ENCODE results near the gene DBF4. TPM values are rescaled to one million over a fixed set of nuclear protein-coding genes. Genes with fewer than 3 reads are reported as not detected.
"Not testable (repeated sequence)": the region's sequence is repeated elsewhere in the genome, so short reads cannot be mapped to it uniquely, and the experiment has no call there.

Gene DBF4
- polyA plus RNA-seq, 1 of the 3 experiments (the other 2 are of a cell fraction) = 7.6 TPM

DNA sequence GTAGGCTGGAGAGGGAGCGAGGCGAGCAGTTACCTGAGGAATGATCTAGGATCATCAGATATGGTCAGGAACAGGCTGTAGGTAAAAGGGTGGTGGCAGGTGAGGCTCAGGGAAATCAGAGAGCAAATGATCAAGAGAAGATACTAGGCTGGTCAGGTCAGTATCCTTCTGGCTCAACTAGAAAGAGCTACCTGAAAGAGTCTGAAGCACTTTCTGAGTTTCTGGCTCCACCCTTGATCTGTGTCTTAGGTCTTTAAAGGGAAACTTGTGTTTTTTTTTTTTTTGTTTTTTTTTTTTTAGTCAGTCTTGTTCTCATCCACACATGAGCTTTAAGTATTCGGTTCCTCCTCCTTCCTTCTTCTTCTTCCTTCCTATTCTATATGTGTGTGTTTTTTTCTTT lies 68.3 kb downstream of the DBF4 start:
- no peaks in the 10 kb centered on the region for H3K9me3 ChIP-seq
- H3K9ac ChIP-seq = no peak overlapping the region
- POLR2A ChIA-PET = interaction anchor here (1.0 kb wide), 1 partner anchor 10 kb away, joined by 3 read pairs; the partner anchor contains the start of gene ADAM22
- H3K4me2 ChIP-seq = no peak overlapping the region
- no peaks in the 10 kb centered on the region for H3F3A ChIP-seq (replicated peaks; ENCODE audit: insufficient read depth)
- H4K20me1 ChIP-seq (ENCODE audit: insufficient read depth) = no peaks in the 10 kb centered on the region
- CTCF ChIA-PET = interaction anchor here (0.6 to 1.6 kb wide), 4 partner anchors 10 to 171 kb away, joined by 3 to 5 read pairs (median 4); no protein-coding TSS in a partner anchor
- H3K27me3 ChIP-seq (ENCODE audit: insufficient read depth) = no peaks in the 10 kb centered on the region
- TF ChIP-seq, protein P1, sequence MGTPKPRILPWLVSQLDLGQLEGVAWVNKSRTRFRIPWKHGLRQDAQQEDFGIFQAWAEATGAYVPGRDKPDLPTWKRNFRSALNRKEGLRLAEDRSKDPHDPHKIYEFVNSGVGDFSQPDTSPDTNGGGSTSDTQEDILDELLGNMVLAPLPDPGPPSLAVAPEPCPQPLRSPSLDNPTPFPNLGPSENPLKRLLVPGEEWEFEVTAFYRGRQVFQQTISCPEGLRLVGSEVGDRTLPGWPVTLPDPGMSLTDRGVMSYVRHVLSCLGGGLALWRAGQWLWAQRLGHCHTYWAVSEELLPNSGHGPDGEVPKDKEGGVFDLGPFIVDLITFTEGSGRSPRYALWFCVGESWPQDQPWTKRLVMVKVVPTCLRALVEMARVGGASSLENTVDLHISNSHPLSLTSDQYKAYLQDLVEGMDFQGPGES (IDR thresholded peaks at IDR 0.05; ENCODE audit: low read depth, low read length) = no peak
- TF ChIP-seq GATA2 (CRISPR knock-in tag; IDR thresholded peaks at IDR 0.05) (no peak), TCF12 (IDR thresholded peaks at IDR 0.05) (no peak), NRF1 (IDR thresholded peaks at IDR 0.05; ENCODE audit: low read depth, low read length) (no peak), FOSL2 (IDR thresholded peaks at IDR 0.05; ENCODE audit: borderline replicate concordance, low read depth) (no peak)
- H3K27ac ChIP-seq (ENCODE audit: low read depth in 2 of 2, low read length in 1 of 2) = no peak overlapping the region
- peaks cover 0 to 3% of the 10 kb centered on the region in 2 experiments for H3K36me3 ChIP-seq (replicated peaks in 1 of 2; ENCODE audit: control insufficient read depth in 1 of 2, insufficient read depth in 2 of 2, low read length in 1 of 2)
- no peak overlapping the region for H2AFZ ChIP-seq (ENCODE audit: low read depth)
- 79% methylated on average over 3 of the region's 3 CpGs for WGBS (ENCODE audit: low lambda C conversion rate)
- H3K79me2 ChIP-seq (ENCODE audit: insufficient read depth) = no peaks in the 10 kb centered on the region
- no peak for DNase-seq
- H3K4me1 ChIP-seq (ENCODE audit: control insufficient read depth in 1 of 2, insufficient read depth in 2 of 2, low read depth in 1 of 2, low read length in 1 of 2) = no peaks in the 10 kb centered on the region; a peak in 2 of 4 replicates
- H3K4me3 ChIP-seq (ENCODE audit: low read depth in 2 of 2, low read length in 1 of 2) = no peak overlapping the region
- H3K9me2 ChIP-seq = no peaks in the 10 kb centered on the region

DNA sequence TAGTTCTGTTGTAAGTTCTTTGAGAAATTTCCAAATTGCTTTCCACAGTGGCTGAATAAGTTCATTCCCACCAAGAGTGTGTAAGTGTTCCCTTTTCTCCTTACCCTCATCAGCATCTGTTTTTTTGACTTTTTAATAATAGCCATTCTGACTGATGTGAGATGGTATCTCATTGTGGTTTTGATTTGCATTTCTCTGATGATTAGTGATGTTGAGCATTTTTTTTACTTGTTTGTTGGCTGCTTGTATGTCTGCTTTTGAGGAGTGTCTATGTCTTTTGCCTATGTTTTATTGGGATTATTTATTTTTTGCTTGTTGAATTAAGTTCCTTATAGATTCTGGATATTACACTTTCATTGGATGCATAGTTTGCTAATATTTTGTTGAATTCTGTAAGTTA lies 69.6 kb downstream of the DBF4 start:
- POLR2A ChIA-PET = not testable (repeated sequence)
- CTCF ChIA-PET = interaction anchor here (1.1 kb wide), 1 partner anchor 12 kb away, joined by 3 read pairs; the partner anchor contains the start of gene ADAM22

DNA sequence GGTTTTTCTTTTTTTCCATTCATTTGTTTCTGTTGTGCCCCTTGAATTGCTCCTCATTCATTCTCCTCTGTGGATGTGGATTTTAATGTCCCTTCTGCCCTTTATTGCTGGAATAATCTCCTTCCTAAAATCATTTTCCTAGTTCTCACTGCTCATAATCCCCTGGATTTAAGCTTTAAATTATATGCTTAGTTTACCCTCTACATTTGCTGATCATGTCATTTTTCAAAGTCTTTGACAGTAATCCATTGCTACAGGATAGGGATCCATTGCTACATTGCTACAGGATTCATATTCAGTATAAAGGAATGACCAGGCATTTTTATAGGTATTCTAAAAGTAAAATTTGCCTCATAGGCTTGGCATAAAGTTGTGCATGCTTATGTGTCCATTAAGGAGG lies 72.1 kb downstream of the DBF4 start:
- no peaks in the 10 kb centered on the region for H3K36me3 ChIP-seq (replicated peaks in 1 of 2; ENCODE audit: control insufficient read depth in 1 of 2, insufficient read depth in 2 of 2, low read length in 1 of 2)
- H3K79me2 ChIP-seq (ENCODE audit: insufficient read depth) = no peaks in the 10 kb centered on the region
- no peak overlapping the region for H3K9ac ChIP-seq
- H3K27me3 ChIP-seq (ENCODE audit: insufficient read depth) = no peaks in the 10 kb centered on the region
- H3K27ac ChIP-seq (ENCODE audit: low read depth in 2 of 2, low read length in 1 of 2) = no peak overlapping the region; a peak in 1 of 4 replicates
- DNase-seq = no peak
- H3K9me3 ChIP-seq = no peaks in the 10 kb centered on the region
- POLR2A ChIA-PET = no interaction called here
- CTCF ChIA-PET = interaction anchor here (1.5 kb wide), 1 partner anchor 17 kb away, joined by 3 read pairs; no protein-coding TSS in a partner anchor
- no peaks in the 10 kb centered on the region for H4K20me1 ChIP-seq (ENCODE audit: insufficient read depth)
- H3K4me3 ChIP-seq (ENCODE audit: low read depth in 2 of 2, low read length in 1 of 2) = no peak overlapping the region
- no peaks in the 10 kb centered on the region for H3K9me2 ChIP-seq
- H3K4me1 ChIP-seq (ENCODE audit: control insufficient read depth in 1 of 2, insufficient read depth in 2 of 2, low read depth in 1 of 2, low read length in 1 of 2) = no peaks in the 10 kb centered on the region; a peak in 2 of 4 replicates
- no peaks in the 10 kb centered on the region for H3F3A ChIP-seq (replicated peaks; ENCODE audit: insufficient read depth)
- no peak overlapping the region for H3K4me2 ChIP-seq
- no peak overlapping the region for H2AFZ ChIP-seq (ENCODE audit: low read depth)
- TF ChIP-seq, protein P2, sequence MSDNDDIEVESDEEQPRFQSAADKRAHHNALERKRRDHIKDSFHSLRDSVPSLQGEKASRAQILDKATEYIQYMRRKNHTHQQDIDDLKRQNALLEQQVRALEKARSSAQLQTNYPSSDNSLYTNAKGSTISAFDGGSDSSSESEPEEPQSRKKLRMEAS (IDR thresholded peaks at IDR 0.05; ENCODE audit: low read depth) = no peak
- TF ChIP-seq GABPA (IDR thresholded peaks at IDR 0.05; ENCODE audit: low read depth) = no peak
- TF ChIP-seq, protein P3, sequence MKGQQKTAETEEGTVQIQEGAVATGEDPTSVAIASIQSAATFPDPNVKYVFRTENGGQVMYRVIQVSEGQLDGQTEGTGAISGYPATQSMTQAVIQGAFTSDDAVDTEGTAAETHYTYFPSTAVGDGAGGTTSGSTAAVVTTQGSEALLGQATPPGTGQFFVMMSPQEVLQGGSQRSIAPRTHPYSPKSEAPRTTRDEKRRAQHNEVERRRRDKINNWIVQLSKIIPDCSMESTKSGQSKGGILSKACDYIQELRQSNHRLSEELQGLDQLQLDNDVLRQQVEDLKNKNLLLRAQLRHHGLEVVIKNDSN (IDR thresholded peaks at IDR 0.05; ENCODE audit: borderline replicate concordance, low read depth) = no peak
- TF ChIP-seq FOXJ3 (CRISPR knock-in tag; IDR thresholded peaks at IDR 0.05) = no peak
- TF ChIP-seq POLR2AphosphoS5 (IDR thresholded peaks at IDR 0.05; ENCODE audit: low read depth, low read length) = no peak
- TF ChIP-seq FOXM1 (IDR thresholded peaks at IDR 0.05; ENCODE audit: low read depth) = no peak
- TF ChIP-seq MXI1 (IDR thresholded peaks at IDR 0.05; ENCODE audit: low read depth, low read length) = no peak
- TF ChIP-seq NFIC (IDR thresholded peaks at IDR 0.05; ENCODE audit: borderline replicate concordance) = no peak
- TF ChIP-seq, protein P4, sequence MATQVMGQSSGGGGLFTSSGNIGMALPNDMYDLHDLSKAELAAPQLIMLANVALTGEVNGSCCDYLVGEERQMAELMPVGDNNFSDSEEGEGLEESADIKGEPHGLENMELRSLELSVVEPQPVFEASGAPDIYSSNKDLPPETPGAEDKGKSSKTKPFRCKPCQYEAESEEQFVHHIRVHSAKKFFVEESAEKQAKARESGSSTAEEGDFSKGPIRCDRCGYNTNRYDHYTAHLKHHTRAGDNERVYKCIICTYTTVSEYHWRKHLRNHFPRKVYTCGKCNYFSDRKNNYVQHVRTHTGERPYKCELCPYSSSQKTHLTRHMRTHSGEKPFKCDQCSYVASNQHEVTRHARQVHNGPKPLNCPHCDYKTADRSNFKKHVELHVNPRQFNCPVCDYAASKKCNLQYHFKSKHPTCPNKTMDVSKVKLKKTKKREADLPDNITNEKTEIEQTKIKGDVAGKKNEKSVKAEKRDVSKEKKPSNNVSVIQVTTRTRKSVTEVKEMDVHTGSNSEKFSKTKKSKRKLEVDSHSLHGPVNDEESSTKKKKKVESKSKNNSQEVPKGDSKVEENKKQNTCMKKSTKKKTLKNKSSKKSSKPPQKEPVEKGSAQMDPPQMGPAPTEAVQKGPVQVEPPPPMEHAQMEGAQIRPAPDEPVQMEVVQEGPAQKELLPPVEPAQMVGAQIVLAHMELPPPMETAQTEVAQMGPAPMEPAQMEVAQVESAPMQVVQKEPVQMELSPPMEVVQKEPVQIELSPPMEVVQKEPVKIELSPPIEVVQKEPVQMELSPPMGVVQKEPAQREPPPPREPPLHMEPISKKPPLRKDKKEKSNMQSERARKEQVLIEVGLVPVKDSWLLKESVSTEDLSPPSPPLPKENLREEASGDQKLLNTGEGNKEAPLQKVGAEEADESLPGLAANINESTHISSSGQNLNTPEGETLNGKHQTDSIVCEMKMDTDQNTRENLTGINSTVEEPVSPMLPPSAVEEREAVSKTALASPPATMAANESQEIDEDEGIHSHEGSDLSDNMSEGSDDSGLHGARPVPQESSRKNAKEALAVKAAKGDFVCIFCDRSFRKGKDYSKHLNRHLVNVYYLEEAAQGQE (IDR thresholded peaks at IDR 0.05; ENCODE audit: low read depth, low read length) = no peak
- no peak for TF ChIP-seq CHD2 (IDR thresholded peaks at IDR 0.05; ENCODE audit: low read length, partially characterized antibody)
- no peak for TF ChIP-seq SMC3 (IDR thresholded peaks at IDR 0.05; ENCODE audit: low read depth, low read length)

More for the DNA sequence above, 69.6 kb downstream of the DBF4 start:
- not testable (repeated sequence) for H3K27ac ChIP-seq (ENCODE audit: low read depth in 2 of 2, low read length in 1 of 2); H3K27me3 ChIP-seq (ENCODE audit: insufficient read depth); DNase-seq; H3K9ac ChIP-seq; H3K4me2 ChIP-seq; H3K36me3 ChIP-seq (replicated peaks in 1 of 2; ENCODE audit: control insufficient read depth in 1 of 2, insufficient read depth in 2 of 2, low read length in 1 of 2); H3K79me2 ChIP-seq (ENCODE audit: insufficient read depth); H3K4me1 ChIP-seq (ENCODE audit: control insufficient read depth in 1 of 2, insufficient read depth in 2 of 2, low read depth in 1 of 2, low read length in 1 of 2); H2AFZ ChIP-seq (ENCODE audit: low read depth); H3K9me3 ChIP-seq; H3F3A ChIP-seq (replicated peaks; ENCODE audit: insufficient read depth); H3K9me2 ChIP-seq; H3K4me3 ChIP-seq (ENCODE audit: low read depth in 2 of 2, low read length in 1 of 2); H4K20me1 ChIP-seq (ENCODE audit: insufficient read depth)
